ENCODE results near the gene AHCYL2. TPM values are rescaled to one million over a fixed set of nuclear protein-coding genes. Genes with fewer than 3 reads are reported as not detected.

Gene AHCYL2
- total and polyA plus RNA-seq, 7 donors = 4.4 to 39.2 (median 24.8) TPM

GRCh38 chr7:129228633-129229032 is 3.8 kb downstream of the AHCYL2 start:
- WGBS, 3 donors = 68 to 90% (median 79%) methylated on average over 2 of the region's 2 CpGs
- DNase-seq = no peak
- intact Hi-C loops (cut with DNase I) = loop anchor here (5.0 to 10.0 kb wide), 2 partner anchors 44 to 386 kb away; partner anchors contain the start of gene NRF1 (in 1 of the 2)
- Histone ChIP-seq H3K36me3 (ENCODE audit: insufficient read depth in 1 of 2, low read depth in 1 of 2) (no peaks in the 10 kb centered on the region), H3K27ac (no peak overlapping the region), H3K27me3 (ENCODE audit: insufficient read depth in 3 of 3, low read length in 2 of 3) (no peaks in the 10 kb centered on the region), H3K4me1 (peaks cover 56% of the 10 kb centered on the region), H3K4me3 (no peak overlapping the region), H3K9me3 (no peaks in the 10 kb centered on the region)
- no peak for ATAC-seq
- TF ChIP-seq, protein P1, sequence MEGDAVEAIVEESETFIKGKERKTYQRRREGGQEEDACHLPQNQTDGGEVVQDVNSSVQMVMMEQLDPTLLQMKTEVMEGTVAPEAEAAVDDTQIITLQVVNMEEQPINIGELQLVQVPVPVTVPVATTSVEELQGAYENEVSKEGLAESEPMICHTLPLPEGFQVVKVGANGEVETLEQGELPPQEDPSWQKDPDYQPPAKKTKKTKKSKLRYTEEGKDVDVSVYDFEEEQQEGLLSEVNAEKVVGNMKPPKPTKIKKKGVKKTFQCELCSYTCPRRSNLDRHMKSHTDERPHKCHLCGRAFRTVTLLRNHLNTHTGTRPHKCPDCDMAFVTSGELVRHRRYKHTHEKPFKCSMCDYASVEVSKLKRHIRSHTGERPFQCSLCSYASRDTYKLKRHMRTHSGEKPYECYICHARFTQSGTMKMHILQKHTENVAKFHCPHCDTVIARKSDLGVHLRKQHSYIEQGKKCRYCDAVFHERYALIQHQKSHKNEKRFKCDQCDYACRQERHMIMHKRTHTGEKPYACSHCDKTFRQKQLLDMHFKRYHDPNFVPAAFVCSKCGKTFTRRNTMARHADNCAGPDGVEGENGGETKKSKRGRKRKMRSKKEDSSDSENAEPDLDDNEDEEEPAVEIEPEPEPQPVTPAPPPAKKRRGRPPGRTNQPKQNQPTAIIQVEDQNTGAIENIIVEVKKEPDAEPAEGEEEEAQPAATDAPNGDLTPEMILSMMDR (IDR thresholded peaks at IDR 0.05) = no peak

DNA sequence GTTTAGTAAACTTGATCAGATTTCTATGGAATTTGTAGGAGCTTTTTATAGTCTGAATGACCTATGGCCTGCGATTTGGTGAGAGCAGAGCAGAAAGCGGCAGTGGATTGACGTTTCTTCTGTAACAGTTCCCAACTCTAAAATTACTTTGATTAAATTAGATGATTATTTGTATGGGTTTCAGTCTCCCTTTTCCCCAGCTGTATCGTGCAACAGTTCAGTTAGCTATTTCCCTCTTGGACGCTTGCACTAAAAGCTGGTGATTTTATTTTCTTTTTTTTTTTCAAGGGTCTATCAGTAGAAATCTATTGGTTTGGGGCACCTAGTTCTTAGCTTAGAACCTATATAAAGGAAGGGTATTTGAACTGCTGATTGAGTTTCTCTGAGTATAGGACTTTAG is 6.8 kb downstream of the AHCYL2 start:
- WGBS, 3 donors = 22 to 65% (median 26%) methylated on average over 5 of the region's 5 CpGs
- intact Hi-C loops (cut with DNase I) = no loop called here
- H3K9me3 ChIP-seq = no peaks in the 10 kb centered on the region
- no peak overlapping the region for H3K27ac ChIP-seq
- H3K36me3 ChIP-seq (ENCODE audit: insufficient read depth in 1 of 2, low read depth in 1 of 2) = peaks cover 0 to 4% of the 10 kb centered on the region in 2 donors
- DNase-seq (no peak), ATAC-seq (no peak)
- no peaks in the 10 kb centered on the region for H3K27me3 ChIP-seq (ENCODE audit: insufficient read depth in 3 of 3, low read length in 2 of 3)
- TF ChIP-seq, protein P1 (IDR thresholded peaks at IDR 0.05) = no peak
- no peak overlapping the region for H3K4me3 ChIP-seq
- peaks cover 43% of the 10 kb centered on the region for H3K4me1 ChIP-seq

- DNase-seq (peak in 1 of 2 donors; percentile 57), ATAC-seq (peak in 3 of 4 donors; percentile 33 to 83 (median 71))
- WGBS, 3 donors = 80 to 94% (median 82%) methylated on average over 8 of the region's 8 CpGs
- Histone ChIP-seq H3K9me3 (no peaks in the 10 kb centered on the region), H3K4me3 (no peak overlapping the region), H3K27me3 (ENCODE audit: insufficient read depth in 3 of 3, low read length in 2 of 3) (no peaks in the 10 kb centered on the region), H3K27ac (no peak overlapping the region), H3K4me1 (peaks cover 5% of the 10 kb centered on the region), H3K36me3 (ENCODE audit: insufficient read depth in 1 of 2, low read depth in 1 of 2) (peaks cover 0 to 4% of the 10 kb centered on the region in 2 donors)
- TF ChIP-seq, protein P1 (IDR thresholded peaks at IDR 0.05) = no peak
- intact Hi-C loops (cut with DNase I) = no loop called here
Observed at GRCh38 chr7:129238546-129238945, 13.7 kb downstream of the AHCYL2 start.

DNA sequence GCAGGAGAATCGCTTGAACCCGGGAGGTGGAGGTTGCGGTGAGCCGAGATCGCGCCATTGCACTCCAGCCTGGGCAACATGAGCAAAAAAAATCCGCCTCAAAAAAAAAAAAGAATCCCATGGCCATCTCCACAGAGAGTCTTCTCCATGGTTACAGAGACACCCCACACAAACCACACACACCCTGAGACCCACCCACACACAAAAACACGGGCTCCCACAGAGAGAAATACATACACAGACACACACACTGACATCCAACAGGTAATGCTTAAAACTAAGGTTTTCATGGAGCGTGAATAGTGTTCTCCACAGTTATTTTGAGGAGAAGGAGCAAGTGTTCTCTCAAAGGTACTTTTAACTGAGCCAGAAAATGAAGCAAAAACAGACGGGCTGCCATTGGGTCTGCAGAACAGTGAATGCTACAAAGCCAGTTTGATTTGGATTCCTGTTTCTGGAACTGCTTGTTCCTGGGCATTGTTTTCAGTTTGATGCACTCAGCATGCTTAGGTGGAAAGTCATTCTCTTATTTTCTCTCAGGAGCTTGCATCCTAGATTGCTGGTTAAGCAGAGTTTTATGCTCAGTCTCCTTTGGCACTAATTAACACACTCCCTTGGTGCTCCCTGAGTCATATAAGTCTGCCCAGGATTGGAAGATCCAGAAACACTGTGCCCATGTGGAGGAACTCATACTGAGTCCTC is 15.4 kb downstream of the AHCYL2 start:
- intact Hi-C loops (cut with DNase I) = no loop called here
- no peaks in the 10 kb centered on the region for H3K27me3 ChIP-seq (ENCODE audit: insufficient read depth in 3 of 3, low read length in 2 of 3)
- H3K4me3 ChIP-seq = no peak overlapping the region
- peaks cover 5% of the 10 kb centered on the region for H3K4me1 ChIP-seq
- H3K9me3 ChIP-seq = no peaks in the 10 kb centered on the region
- ATAC-seq = peak in 1 of 4 donors; percentile 57
- no peak for DNase-seq
- TF ChIP-seq, protein P1 (IDR thresholded peaks at IDR 0.05) = no peak
- H3K36me3 ChIP-seq (ENCODE audit: insufficient read depth in 1 of 2, low read depth in 1 of 2) = no peaks in the 10 kb centered on the region
- no peak overlapping the region for H3K27ac ChIP-seq
- WGBS, 3 donors = 88 to 94% (median 89%) methylated on average over 10 of the region's 10 CpGs
